OCI-LY1 (cell line): ENCODE data around the gene PACRG.

Source experiments
- CTCF ChIP-seq: fragments of 200-600 bp; sonication (generic), shearing (Covaris generic); IDR thresholded peaks from 2 replicates; pipeline ENCODE4 v1.5.1; 2017; ENCODE audit warnings: mild to moderate bottlenecking, antibody characterized with exemption, low read length, moderate library complexity, mixed read lengths
- EZH2 ChIP-seq: fragments of 200-600 bp; sonication (generic), shearing (Covaris generic); IDR thresholded peaks from 2 replicates; pipeline ENCODE4 v1.8.0; 2017; ENCODE audit warnings: borderline replicate concordance, mixed run types, mild to moderate bottlenecking, antibody characterized with exemption, low read length, moderate library complexity, mixed read lengths

GRCh38 chr6:162722226-162722625 lies 5.5 kb upstream of the PACRG start:
- no peak for TF ChIP-seq CTCF
- no peak for TF ChIP-seq EZH2
